OCI-LY3 (cell line): ENCODE measurements around the gene PPP5C.
"Not testable (repeated sequence)": the region's sequence is repeated elsewhere in the genome, so short reads cannot be mapped to it uniquely, and the experiment has no call there.

Experiments used
- EZH2phosphoT487 ChIP-seq: fragments of 200-600 bp; shearing (Covaris generic); IDR thresholded peaks from 2 replicates; pipeline ENCODE4 v1.6.1; 2018; ENCODE audit warnings: antibody characterized with exemption, mixed run types, low read depth
- TF ChIP-seq, protein P1 (sequence below): fragments of 200-600, 300-600 bp; sonication (generic); IDR thresholded peaks from 2 replicates; pipeline ENCODE4 v1.5.1; 2014; ENCODE audit warnings: antibody characterized with exemption, low read length, low read depth

DNA sequence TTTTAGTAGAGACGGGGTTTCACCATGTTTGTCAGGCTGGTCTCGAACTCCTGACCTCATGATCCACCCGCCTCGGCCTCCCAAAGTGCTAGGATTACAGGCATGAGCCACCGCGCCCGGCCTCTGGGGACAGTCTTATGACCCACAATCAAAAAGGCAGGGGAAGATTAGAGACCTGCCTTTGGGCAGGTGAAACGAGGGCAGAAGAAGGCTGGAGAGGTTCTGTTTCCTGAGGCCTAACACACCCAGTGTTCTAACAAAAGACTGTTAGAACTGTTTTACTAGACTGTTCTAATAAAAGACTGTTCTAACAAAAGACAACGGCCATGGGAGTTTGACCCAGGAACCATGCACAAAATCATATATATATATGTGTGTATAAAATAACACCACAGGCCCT lies 23.7 kb upstream of the PPP5C start:
- TF ChIP-seq, protein P1, sequence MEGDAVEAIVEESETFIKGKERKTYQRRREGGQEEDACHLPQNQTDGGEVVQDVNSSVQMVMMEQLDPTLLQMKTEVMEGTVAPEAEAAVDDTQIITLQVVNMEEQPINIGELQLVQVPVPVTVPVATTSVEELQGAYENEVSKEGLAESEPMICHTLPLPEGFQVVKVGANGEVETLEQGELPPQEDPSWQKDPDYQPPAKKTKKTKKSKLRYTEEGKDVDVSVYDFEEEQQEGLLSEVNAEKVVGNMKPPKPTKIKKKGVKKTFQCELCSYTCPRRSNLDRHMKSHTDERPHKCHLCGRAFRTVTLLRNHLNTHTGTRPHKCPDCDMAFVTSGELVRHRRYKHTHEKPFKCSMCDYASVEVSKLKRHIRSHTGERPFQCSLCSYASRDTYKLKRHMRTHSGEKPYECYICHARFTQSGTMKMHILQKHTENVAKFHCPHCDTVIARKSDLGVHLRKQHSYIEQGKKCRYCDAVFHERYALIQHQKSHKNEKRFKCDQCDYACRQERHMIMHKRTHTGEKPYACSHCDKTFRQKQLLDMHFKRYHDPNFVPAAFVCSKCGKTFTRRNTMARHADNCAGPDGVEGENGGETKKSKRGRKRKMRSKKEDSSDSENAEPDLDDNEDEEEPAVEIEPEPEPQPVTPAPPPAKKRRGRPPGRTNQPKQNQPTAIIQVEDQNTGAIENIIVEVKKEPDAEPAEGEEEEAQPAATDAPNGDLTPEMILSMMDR, result not testable (repeated sequence)
- TF ChIP-seq EZH2phosphoT487, result not testable (repeated sequence)
